T-helper 9 cell (primary cell): ENCODE data around the gene CREM.
A peak's percentile ranks its signal among the peaks of the same experiment; 100 is the strongest.

ENCODE experiments used
- DNase-seq: peaks from one replicate; pipeline ENCODE4 v3.0.0-alpha.2; 2020

The CREM gene

DNA sequence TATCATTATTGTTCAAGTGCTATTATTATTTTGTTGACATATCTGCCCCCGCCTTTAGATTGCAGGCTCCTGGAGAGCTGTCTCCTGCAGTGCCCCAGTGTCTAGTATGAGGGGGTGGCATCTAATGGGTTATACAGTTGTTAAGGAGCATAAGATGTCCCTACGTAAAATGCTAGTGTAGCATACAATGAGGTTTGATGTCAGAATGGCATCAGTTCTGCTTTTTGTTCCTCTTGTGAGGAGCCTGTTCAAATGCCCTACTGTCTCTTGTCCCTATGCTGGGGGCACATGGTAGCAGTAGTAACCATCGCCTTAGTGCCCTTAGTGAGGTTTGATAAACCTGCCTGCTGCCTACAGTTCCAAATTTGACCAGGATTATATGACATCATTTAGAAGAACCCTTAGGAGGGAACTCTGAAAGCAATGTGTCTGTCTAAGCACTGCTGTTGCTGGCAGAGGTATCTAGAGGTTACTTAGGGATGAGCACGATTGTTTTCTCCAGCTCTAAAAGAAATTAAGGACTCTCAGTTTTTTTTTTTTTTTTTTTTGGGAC, 9.7 kb downstream of the CREM start:
- DNase-seq: no peak

DNA sequence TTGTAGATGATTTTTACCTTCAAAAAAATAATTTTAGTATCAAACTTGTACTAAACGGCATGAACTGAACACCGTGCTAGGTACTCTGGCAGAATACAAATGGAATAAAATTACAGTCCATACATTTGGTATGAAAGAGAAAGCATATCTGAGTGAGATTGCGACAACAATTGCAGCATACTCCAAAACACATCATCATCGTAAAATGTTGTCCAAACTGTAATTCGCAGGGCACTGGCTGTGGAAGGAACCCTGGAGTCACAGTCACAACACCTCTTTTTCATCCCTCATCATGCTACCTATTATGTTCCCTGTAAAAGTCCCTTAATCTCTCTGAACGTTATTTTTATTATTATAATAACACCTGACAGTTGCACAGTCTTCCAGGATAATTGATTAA, 13.5 kb downstream of the CREM start:
- no peak for DNase-seq

DNA sequence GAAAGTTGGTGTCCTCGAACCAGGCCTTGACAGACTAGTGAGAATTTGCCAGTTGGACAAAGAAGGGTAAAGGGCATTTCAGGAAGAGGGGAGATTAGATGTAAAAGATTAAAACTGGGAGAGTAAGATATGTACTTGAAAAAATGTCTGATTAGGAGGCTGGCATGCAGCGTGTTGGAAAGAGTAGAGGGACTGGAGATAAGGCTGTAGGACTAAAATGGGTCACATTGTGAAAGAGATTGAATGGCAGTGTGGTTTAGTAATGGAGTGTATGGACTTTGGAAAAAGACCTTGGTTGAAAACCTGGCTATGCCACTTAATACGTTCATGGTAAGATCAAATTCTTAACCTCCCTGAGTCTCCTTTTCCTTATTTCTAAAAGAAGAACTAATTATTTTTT, 14.1 kb downstream of the CREM start:
- DNase-seq: no peak

DNA sequence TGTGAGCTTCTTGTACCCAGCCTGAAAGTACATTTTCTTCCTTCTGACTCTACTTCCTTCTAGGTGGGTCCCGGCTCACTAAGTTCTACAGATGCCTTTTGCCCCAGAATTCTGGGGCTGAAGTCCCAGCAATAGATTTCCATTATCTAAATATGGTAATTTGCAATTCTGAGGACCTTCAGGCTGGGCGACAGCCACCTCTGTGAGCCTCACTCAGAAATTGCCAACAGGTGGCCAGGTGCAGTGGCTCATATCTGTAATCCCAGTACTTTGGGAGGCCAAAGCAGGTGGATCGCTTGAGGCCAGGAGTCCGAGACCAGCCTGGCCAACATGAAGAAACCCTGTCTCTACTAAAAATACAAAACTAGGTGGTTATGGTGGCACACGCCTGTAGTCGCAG, 23.7 kb downstream of the CREM start:
- DNase-seq: no peak

DNA sequence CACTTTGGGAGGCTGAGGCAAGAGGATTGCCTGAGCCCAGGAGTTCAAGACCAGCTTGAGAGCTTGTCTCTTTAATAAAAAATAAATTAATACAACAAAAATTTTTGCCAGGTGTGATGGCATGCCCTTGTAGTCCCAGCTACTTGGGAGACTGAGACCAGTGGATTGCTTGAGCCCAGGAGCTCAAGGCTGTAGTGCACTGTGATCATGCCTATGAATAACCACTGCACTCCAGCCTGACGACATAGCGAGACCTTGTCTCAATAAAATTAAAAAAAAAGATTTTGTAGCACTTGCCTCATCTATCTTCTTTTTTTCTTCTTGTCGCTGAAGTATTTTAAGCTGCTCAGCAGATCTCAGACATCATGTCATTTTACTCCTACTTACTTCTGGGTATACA, 26.3 kb downstream of the CREM start:
- no peak for DNase-seq

DNA sequence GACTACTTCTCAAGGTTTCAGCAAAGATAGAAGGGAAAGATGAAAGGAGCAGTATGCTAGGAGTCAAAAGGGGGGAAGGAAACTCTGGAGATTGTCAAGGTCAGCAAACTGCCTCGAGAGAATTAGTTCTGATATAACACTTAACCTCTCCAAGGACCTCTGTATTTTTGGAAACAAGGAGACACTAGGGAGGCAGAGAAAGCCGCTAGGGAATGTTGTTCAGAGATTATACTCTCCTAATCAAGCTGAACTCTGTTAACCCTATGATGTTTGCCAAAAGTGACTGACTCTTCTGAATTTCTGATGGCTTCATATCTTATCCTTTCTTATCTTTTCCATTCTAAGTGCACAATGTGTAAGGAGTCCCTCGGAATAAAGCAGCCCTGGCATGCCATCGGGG, 27.1 kb downstream of the CREM start:
- no peak for DNase-seq

DNA sequence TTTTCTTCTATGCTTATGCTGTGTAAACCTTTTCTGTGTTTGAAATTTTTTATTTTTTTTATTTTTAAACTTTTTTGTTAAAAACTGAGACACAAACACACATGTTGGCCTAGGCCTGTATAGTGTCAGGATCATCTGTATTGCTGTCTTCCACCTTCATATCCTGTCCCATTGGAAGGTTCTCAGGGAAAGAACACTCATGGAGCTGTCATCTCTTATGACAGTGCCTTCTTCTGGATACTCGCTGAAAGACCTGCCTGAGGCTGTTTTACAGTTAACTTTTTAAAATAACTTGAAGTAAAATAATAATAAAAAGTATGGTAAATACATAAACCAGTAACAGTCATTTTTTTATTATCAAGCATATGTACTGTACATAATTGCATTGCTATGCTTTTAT, 34.1 kb downstream of the CREM start:
- DNase-seq: no peak

DNA sequence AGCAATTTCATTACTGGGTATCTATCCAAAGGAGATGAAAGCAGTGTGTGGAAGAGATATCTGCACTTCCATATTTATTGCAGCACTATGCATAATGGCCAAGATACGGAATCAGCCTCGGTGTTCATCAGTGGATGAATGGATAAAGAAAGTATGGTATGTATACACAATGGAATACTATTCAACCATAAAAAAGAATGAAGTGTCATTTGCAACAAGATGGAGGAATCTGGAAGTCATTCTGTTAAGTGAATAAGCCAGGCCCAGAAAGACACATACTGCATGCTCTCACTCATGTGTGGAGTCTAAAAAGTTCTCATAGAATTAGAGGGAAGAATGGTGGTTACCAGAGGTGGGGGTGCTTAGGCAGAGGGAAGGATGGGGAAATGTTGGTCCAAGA, 35.3 kb downstream of the CREM start:
- no peak for DNase-seq

DNA sequence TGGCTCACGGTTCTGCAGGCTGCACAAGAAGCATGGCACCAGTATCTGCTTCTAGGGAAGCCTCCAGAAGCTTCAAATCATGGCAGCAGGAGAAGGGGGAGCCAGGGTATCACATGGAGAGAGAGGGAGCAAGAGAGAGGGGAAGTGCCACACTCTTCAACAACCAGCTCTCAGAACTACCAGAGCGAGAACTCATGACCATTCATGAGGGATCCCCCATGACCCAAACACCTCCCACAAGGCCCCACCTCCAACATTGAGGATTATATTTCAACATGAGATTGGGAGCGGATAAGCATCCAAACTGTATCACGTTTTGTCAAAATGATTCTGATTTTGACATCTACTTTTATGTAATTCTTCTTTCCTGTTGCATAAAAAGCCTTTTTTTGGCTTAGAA, 38.5 kb downstream of the CREM start:
- DNase-seq: no peak

DNA sequence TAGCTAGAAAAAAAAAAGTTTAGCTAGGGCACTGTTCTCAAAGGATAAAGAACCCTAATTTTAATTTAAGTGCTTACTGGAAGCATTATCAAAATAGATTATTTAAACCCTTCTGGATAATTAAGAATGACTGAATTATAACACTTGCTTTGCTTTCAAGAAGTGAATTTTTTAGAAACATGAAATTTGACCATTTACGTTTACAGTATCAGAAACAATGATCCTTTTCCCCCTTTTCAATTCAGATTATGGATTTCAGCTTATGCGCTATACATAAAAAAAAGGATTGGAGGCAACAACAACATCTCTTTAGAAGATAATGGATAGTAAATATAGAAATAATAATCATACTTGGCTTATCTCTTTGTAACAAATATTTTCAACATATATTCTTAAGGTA, 39.2 kb downstream of the CREM start:
- DNase-seq: no peak

DNA sequence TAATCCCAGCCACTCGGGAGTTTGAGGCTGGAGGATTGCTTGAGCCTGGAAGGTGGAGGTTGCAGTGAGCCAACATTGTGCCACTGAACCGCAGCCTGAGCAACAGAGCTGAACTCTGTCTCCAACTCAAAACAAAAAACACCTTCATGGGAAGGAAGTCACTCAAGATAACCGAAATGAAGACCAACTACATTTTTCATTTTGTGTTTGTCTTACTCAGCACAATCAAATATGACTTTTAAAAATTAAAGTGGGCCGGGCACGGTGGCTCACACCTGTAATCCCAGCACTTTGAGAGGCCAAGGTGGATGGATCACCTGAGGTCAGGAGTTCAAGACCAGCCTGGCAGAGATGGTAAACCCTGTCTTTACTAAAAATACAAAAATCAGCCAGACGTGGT, 40.0 kb downstream of the CREM start:
- DNase-seq: no peak

DNA sequence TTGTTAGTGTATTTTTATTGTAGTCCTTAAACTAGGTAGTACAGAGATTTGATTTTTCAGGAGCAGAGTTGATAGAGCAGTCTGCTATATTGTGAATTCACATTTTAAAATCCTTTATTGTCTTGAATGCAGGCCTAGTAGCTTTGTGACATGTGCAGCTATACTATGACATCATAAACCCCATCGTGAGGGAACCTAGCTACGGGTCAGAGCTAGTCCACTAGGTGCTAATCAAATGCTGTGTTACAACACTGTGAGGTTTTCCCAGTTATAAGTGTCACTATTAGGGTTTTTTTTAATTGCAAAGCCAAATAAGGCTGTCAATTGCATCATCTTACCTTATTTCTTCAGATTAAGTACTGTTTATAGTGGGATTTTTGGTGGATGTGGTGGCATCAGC, 40.7 kb downstream of the CREM start:
- no peak for DNase-seq

DNA sequence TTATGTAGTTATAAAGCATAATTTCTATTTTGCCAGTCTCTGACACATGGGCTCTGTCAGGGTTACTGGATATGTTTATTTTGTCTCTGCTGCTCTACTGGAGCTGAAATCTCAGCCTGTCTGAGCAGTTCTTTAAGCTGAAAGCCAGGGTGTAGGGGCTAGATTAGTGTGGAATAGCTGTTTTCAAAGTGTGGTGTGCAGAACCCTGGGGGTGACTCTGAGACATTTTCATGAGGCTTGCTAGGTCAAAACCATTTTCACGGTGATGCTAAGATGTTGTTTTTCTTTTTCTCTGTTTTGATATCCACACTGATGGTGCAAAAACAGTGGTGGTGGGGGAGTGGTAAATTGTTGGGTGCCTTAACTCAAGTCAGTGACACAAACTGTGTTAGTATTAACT, 45.5 kb downstream of the CREM start:
- no peak for DNase-seq

DNA sequence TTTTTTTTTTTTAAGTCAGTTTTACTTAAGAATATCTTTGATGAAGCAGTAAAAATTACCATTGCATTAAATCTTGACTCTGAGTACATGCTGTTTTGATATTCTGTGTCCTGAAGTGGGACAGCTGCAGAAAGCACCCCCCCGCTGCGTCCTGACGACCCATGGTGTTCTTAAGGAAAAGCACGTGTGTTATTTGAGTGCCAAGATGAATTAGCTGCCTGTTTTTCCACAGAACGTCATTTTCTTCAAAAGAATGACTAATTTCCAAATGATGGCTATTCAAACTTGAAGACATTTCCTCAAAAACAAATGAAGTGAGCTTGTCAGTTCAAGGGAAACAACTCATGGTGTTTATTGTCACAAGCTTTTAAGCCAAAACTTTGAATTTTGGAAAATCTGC, 45.9 kb downstream of the CREM start:
- DNase-seq: no peak

DNA sequence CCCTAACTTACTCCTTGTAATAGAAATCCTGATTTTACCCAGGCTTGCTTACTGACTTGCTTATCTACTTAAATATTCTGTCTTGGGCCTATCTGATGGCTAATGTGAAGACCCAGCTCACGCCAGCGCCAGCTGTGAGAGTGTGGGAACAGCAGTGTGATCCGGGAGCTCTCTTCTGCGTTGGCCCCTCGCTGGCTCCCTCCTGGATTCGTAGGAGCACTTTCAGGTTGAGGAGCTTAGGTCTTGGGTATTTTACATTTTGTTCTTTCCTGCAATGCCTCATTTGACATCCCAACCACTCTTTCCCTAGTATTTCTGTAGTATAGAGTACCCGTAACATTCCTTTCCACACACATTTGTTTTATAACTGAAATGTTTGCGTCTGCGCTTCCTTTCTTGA, 51.7 kb downstream of the CREM start:
- no peak for DNase-seq

DNA sequence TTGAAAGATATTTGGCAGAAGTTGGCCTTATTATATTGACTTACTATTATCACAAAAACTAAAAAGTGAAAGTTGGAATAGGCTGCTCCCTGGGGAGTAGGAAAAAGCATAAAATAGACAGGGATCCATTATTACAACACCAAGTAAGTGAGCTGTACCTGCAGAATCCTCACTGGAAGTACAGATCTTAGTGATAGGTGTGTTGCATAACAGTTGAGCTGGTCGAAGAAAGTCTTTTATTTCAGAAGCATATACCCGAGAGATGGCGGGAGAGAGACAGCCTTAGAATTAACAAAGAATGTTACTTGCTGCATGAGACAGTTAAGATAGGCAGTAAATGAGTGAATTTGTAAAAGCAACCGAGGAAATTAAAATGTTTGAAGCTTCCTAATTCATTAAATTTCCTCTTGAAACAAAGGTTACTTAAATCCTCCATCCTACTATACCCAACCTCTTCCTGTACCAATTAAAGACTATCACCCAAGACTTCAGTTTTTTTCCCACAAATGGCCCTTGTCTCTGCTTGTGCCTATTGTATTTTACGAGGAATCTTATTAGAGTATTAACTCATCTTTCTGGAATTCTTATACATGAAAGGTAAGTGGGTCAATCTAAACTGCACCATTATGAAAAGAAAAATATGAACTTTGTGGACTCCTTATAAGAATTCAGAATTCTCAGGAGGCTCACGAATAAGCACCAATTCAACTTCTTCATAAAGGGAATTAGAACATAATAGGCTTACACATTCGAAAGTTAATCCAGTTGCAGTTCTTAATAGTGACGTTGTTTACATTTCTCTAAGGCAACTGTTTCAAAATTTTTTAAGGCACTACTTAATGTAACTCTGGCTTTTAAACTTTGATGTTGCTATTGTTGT, 56.2 kb downstream of the CREM start:
- no peak for DNase-seq

DNA sequence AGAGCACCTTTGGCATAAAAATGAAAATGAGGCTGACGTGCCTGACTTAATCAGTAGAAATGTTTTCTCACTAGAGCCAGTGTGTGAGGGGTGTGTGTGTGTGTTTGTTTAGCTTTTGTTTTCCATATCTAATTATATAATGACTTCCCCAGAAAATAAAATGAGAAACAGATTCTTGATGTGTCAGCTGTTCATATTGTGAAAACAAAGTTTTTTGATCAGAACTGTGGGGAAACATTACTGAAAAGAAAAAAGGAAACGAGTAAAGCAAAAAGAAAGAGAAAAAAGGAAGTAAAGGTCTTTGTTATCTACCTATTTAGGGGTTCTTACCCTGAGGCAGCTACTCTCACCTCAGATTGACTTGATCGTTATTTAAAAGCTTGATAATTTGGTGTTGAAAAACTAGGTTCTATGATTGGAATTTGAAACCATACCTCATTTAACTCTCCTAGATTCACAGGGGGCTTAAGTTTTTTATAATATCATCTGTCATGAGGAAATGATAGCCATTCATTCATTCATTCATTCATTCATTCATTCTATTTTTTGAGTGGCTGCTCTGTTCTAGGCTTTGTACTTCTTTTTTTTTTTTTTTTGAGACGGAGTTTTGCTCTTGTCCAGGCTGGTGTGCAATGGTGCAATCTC, 58.0 kb downstream of the CREM start:
- DNase-seq: no peak

DNA sequence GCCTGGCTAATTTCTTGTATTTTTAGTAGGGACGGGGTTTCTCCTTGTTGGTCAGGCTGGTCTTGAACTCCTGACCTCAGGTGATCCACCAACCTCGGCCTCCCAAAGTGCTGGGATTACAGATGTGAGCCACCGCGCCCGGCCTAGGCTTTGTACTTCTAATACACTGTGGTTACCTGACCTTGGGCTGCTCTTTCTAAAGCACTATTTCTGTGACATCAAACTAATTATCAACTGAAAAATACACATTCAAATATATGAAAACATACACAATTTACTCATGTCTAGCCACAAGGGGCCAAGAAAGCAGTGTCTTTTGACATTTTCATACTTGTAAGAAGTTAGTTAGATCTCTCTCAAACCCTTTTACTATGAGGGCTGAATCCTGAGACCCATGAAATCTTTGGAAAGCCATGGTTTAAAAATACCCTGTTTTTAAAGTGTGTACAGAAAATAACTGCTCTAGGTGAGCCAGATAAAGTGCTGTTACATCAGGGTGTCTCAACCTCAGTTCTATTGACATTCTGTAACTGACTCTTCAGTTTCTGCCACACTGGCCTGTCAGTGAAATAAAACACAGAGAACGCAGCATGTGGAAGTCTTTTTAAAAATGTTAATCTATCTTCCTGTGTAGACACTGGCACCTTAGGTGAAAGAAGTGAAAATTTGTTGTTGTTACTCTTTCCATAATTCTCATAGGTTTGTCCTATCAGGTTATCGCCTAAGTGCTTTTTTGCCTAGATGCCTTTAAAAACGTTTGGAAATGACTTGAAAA, 58.8 kb downstream of the CREM start:
- DNase-seq: no peak

DNA sequence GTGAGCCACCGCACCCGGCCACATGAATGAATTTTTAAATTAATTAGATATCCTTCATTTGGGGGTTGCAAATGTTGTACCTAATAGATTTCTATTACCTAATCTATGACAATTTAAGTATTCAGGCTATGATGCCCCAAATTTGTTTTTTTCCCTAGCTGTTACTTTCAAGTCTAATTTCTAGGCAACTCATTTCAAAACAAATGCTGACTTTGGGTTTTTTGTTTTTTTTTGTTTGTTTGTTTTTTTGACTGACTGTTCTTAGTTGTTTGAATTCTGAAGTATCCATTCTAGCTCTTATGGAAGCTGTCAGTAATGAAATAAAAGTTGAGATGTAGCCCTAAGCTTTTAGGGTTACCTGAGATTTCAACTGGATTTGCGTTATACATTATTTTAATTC, 62.3 kb downstream of the CREM start:
- no peak for DNase-seq

DNA sequence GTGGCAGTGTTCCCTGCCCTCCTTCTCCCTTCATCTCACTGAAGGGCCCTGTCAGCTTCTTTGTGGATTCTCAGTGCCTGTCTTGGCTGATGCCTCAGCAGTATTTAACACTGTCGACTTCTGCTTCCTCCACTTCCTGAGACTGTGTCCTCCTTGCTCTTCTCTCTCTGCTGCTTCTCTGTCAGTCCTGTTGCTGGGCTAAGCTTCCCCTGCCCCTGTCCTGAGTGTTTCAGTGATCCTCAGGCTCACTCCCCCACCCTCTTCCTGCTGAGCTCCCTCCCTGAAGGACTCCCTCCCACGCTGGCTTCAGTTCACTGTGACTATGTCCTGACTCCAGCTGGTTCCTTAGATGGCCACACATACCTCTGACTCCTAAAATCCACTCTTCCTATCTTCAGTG, 64.9 kb downstream of the CREM start:
- no peak for DNase-seq

DNA sequence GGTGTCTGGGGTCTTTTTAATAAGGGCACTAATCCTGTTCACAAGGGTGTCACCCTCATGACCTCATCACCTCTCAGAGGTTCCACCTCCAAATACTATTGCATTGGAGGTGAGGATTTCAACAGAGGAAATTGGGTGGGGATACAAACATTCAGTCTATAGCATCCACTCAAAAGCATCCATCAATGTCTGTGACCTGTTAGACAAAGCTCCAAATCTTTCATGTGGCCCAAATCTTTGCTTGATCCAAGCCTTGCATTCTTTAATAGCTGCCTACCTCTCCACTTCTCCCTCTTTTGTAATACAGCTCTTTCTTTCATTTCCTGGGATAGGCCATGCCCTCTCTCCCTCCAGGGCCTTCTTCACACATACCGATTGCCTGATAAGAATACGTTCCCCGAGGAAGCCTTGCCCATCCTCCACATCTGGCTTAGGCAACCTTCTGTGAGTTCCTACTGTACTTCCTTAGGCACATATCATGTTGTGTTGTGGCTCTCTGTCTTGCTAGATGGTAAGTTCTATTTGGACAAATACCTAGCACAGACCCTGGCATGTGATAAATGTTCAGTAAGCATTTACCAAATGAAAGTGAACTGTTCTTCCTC, 66.1 kb downstream of the CREM start:
- no peak for DNase-seq

DNA sequence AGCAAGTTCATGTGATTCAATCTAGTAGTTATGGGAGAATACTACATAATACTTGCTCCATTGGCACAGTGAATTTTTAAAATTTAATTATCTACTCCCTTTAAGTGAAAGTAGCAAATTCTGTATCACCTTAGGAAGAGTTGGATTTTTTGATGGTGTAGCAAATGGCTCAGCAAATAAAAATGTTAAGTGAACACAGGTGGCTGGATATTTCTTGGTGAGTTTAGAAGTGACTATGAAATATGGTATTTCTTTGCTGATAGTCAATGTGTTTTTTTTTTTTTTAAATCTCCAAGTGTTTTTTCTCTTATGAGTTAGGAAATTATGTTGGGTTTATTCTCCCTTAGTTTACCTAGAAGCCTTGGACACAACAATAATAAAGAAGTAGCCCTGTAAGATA, 67.8 kb downstream of the CREM start:
- no peak for DNase-seq

DNA sequence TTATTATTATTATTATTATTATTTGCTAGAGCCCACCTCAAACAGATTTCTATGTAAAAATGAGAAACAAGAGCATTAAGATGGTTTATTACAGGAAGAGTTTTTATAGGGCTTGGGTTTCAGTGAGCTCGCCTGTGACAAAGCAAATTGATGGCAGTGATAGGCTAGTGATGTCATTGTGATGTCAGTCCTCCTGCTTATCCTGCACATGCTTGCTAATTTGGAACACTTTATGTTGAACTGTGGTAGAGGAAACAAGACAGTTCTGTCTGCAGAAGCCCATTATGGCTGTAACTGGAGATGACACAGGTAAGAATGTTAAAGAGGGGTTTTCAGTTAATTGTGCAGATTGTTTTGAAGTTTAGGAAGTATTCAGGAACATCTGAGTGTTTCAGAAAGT, 68.3 kb downstream of the CREM start:
- peak; percentile 35 for DNase-seq
